Measurements from ENCODE around the gene ELF3.

- TF ChIP-seq CTCF (IDR thresholded peaks at IDR 0.05; ENCODE audit: low read depth, low read length, poor library complexity, severe bottlenecking), result no peak
- TF ChIP-seq EZH2phosphoT487 (IDR thresholded peaks at IDR 0.05; ENCODE audit: borderline replicate concordance, low read length), result no peak
Observed at GRCh38 chr1:202005958-202006357, 4.4 kb upstream of the ELF3 start.
